Brain microvascular endothelial cell (primary cell): ENCODE measurements around the gene CELF2.

Source experiments
- DNase-seq: peaks from one replicate; pipeline ENCODE4 v3.0.0-alpha.2; 2020
- H3K27ac ChIP-seq: fragments of 250-450 bp; sonication (Bioruptor Pico); 2 replicates; pipeline ENCODE4 v1.5.1; 2020; ENCODE audit warnings: mild to moderate bottlenecking, moderate library complexity
- H3K27me3 ChIP-seq: fragments of 250-450 bp; sonication (Bioruptor Pico); replicated peaks from 2 replicates; pipeline ENCODE4 v1.5.1; 2020; ENCODE audit warnings: mild to moderate bottlenecking
- H3K36me3 ChIP-seq: fragments of 250-450 bp; sonication (Bioruptor Pico); replicated peaks from 2 replicates; pipeline ENCODE4 v1.5.1; 2020; ENCODE audit warnings: mild to moderate bottlenecking
- H3K4me3 ChIP-seq: 2 replicates; pipeline ENCODE4 v1.5.1; 2011; ENCODE audit warnings: low read depth, mild to moderate bottlenecking, control low read depth, low read length, moderate library complexity
- CTCF ChIP-seq: IDR thresholded peaks from 2 replicates; pipeline ENCODE4 v1.5.1; 2011; ENCODE audit warnings: low read depth, mild to moderate bottlenecking, moderate library complexity, low read length, control low read depth, inconsistent platforms; ENCODE audit errors: missing control alignments
- in situ Hi-C: cut with HindIII; loops from 2 replicates; pipeline ENCODE4 v1.10.0; 2017; ENCODE audit warnings: low sequenced_read_pairs, low pct_ligation_motif_present

Gene CELF2

GRCh38 chr10:10977226-10977956 lies 40.3 kb upstream of the CELF2 start:
- Histone ChIP-seq H3K36me3 (no peaks in the 10 kb centered on the region), H3K27ac (no peak overlapping the region), H3K27me3 (no peaks in the 10 kb centered on the region), H3K4me3 (no peak overlapping the region)
- in situ Hi-C loops: no loop called here
- DNase-seq: no peak
- TF ChIP-seq CTCF: no peak

GRCh38 chr10:10977978-10978377 lies 39.7 kb upstream of the CELF2 start:
- H3K27me3 ChIP-seq: no peaks in the 10 kb centered on the region
- in situ Hi-C loops: no loop called here
- no peak for DNase-seq
- H3K27ac ChIP-seq: no peak overlapping the region
- no peaks in the 10 kb centered on the region for H3K36me3 ChIP-seq
- no peak for TF ChIP-seq CTCF
- no peak overlapping the region for H3K4me3 ChIP-seq

GRCh38 chr10:10985361-10985760 lies 32.3 kb upstream of the CELF2 start:
- Histone ChIP-seq H3K4me3 (no peak overlapping the region), H3K27me3 (no peaks in the 10 kb centered on the region), H3K27ac (no peak overlapping the region), H3K36me3 (no peaks in the 10 kb centered on the region)
- no peak for DNase-seq
- in situ Hi-C loops: no loop called here
- TF ChIP-seq CTCF: no peak

- Histone ChIP-seq H3K27me3 (no peaks in the 10 kb centered on the region), H3K4me3 (no peak overlapping the region), H3K27ac (no peak overlapping the region), H3K36me3 (no peaks in the 10 kb centered on the region)
- TF ChIP-seq CTCF: no peak
- no peak for DNase-seq
- in situ Hi-C loops: no loop called here
Measured at GRCh38 chr10:10986606-10987005, 31.1 kb upstream of the CELF2 start.

- Histone ChIP-seq H3K27me3 (no peaks in the 10 kb centered on the region), H3K4me3 (no peak overlapping the region), H3K36me3 (no peaks in the 10 kb centered on the region), H3K27ac (no peak overlapping the region)
- DNase-seq: no peak
- TF ChIP-seq CTCF: no peak
- in situ Hi-C loops: no loop called here
Measured at GRCh38 chr10:10987111-10987510, 30.6 kb upstream of the CELF2 start.

GRCh38 chr10:10989669-10990068 lies 28.0 kb upstream of the CELF2 start:
- no peak for TF ChIP-seq CTCF
- DNase-seq: no peak
- no peaks in the 10 kb centered on the region for H3K36me3 ChIP-seq
- in situ Hi-C loops: no loop called here
- no peak overlapping the region for H3K27ac ChIP-seq
- no peak overlapping the region for H3K4me3 ChIP-seq
- H3K27me3 ChIP-seq: no peaks in the 10 kb centered on the region
